ENCODE data around the gene ANXA6. TPM values are rescaled to one million over a fixed set of nuclear protein-coding genes. Genes with fewer than 3 reads are reported as not detected.

ANXA6 gene
- total RNA-seq, 1 experiment from 2014 or later: 51.9 TPM

DNA sequence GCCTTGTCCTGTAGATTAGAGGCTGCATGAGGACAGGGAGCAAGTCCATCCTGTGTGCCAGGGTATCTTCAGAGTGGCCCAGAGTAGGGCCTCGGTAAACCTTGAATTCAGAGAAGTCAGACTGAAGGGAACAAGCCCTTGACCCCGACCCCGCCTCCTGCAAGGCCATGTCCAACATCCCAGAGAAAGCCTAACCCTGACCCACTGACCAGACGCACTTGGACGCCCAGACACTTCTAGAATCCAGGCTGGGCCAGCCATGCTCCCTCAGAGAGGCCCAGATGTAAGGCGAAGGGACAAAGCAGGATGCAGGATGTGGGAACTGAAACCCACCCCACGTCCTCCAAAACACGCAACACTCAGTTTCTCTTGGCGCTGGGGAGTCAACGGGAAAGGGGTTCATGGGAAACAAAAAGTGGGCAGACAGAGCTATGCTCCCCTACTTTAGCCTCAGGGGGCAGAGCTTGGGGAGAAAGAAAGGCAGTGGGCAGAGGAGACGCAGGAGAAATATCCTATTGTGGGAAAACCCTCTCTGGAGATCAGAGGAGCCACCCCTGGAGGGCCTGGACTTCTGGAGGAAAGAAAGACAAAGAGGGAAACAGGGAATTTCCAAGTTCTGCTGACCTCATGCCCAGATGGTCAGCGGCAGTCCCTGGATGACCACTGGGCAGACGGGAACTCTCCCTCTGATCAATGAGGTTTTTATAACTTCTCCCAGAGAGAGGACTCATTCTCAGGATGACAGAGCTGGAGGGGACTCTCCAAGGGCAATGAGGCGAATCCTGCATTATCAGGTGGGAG lies 89.7 kb downstream of the ANXA6 start:
- H3K36me3 ChIP-seq (ENCODE audit: control insufficient read depth, insufficient read depth, low read length): peaks cover 4% of the 10 kb centered on the region
- H3K4me3 ChIP-seq (ENCODE audit: low read depth, low read length): no peak overlapping the region
- no peaks in the 10 kb centered on the region for H3K27me3 ChIP-seq (replicated peaks; ENCODE audit: control insufficient read depth, insufficient read depth, low read length)
- CTCF ChIA-PET: no interaction called here
- Mint-ChIP-seq H3K27ac (ENCODE audit: unreplicated experiment) (no peak overlapping the region), H3K36me3 (ENCODE audit: insufficient read depth, unreplicated experiment) (peaks cover 4% of the 10 kb centered on the region), H3K4me3 (ENCODE audit: unreplicated experiment) (no peak overlapping the region), H3K9me3 (ENCODE audit: unreplicated experiment) (no peaks in the 10 kb centered on the region), H3K4me1 (ENCODE audit: low read depth, unreplicated experiment) (peaks cover 19% of the 10 kb centered on the region), H3K27me3 (ENCODE audit: insufficient read depth, unreplicated experiment) (no peaks in the 10 kb centered on the region)
- no peaks in the 10 kb centered on the region for H3K9me3 ChIP-seq
- DNase-seq: no peak
- BruUV-seq (replicated peaks): no TSS peak
- intact Hi-C loops (cut with micrococcal nuclease; ENCODE audit: unreplicated experiment): no loop called here
- H3K4me1 ChIP-seq: peaks cover 11% of the 10 kb centered on the region
- POLR2A ChIA-PET: no interaction called here
- TF ChIP-seq, protein P1, sequence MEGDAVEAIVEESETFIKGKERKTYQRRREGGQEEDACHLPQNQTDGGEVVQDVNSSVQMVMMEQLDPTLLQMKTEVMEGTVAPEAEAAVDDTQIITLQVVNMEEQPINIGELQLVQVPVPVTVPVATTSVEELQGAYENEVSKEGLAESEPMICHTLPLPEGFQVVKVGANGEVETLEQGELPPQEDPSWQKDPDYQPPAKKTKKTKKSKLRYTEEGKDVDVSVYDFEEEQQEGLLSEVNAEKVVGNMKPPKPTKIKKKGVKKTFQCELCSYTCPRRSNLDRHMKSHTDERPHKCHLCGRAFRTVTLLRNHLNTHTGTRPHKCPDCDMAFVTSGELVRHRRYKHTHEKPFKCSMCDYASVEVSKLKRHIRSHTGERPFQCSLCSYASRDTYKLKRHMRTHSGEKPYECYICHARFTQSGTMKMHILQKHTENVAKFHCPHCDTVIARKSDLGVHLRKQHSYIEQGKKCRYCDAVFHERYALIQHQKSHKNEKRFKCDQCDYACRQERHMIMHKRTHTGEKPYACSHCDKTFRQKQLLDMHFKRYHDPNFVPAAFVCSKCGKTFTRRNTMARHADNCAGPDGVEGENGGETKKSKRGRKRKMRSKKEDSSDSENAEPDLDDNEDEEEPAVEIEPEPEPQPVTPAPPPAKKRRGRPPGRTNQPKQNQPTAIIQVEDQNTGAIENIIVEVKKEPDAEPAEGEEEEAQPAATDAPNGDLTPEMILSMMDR (IDR thresholded peaks at IDR 0.05; ENCODE audit: insufficient read depth in 1 of 2, low read depth in 1 of 2, low read length in 1 of 2, severe bottlenecking in 1 of 2, unreplicated experiment in 1 of 2): no peak

DNA sequence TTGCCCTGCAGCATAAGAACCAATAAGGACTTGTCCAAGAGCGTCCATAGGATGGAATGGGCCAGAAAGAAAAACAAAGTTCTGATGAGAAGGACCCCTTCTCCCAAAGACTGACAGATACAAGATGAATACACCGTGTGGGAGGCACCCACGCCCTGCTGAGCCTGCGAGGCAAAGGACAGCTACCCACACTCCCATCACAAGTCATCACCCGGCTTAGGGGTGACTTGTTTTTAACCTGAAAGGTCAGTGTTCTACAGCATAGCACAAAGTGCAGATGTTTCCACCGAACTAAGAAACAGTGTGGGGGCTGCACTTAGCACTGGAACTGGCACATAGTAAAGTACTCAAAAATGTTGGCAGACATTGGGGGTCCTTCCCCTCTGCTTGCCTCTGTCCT lies 90.7 kb downstream of the ANXA6 start:
- ChIA-PET POLR2A (no interaction called here), CTCF (no interaction called here)
- no peak overlapping the region for H3K4me3 Mint-ChIP-seq (ENCODE audit: unreplicated experiment)

DNA sequence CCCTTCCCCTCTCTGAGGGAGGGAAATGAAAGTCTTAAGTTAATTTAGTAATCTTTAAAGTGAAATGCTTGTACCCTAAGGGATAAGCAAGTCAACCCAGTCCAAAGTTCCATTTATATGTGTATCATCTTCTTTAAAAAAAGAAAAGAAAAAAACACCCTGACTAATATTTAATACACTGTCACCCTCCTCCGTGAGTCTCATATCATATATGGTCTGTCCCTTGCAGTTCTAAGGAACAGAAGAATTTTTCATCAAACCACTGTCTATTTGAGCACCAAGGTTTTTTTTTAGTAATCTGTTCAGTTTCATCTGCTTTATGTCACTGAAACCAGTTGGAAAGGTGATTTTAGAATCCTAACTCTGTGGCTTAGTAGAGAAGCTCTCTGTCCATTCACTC lies 92.0 kb downstream of the ANXA6 start:
- Mint-ChIP-seq H3K4me3 (ENCODE audit: unreplicated experiment) (no peak overlapping the region), H3K27ac (ENCODE audit: unreplicated experiment) (no peak overlapping the region), H3K4me1 (ENCODE audit: low read depth, unreplicated experiment) (peaks cover 6% of the 10 kb centered on the region), H3K27me3 (ENCODE audit: insufficient read depth, unreplicated experiment) (no peaks in the 10 kb centered on the region), H3K36me3 (ENCODE audit: insufficient read depth, unreplicated experiment) (peaks cover 14% of the 10 kb centered on the region), H3K9me3 (ENCODE audit: unreplicated experiment) (no peaks in the 10 kb centered on the region)
- no peak overlapping the region for H3K4me3 ChIP-seq (ENCODE audit: low read depth, low read length)
- H3K27me3 ChIP-seq (replicated peaks; ENCODE audit: control insufficient read depth, insufficient read depth, low read length): no peaks in the 10 kb centered on the region
- no TSS peak for BruUV-seq (replicated peaks)
- no peak for DNase-seq
- H3K9me3 ChIP-seq: no peaks in the 10 kb centered on the region
- CTCF ChIA-PET: no interaction called here
- intact Hi-C loops (cut with micrococcal nuclease; ENCODE audit: unreplicated experiment): no loop called here
- POLR2A ChIA-PET: no interaction called here
- no peaks in the 10 kb centered on the region for H3K4me1 ChIP-seq
- TF ChIP-seq, protein P1 (IDR thresholded peaks at IDR 0.05; ENCODE audit: insufficient read depth in 1 of 2, low read depth in 1 of 2, low read length in 1 of 2, severe bottlenecking in 1 of 2, unreplicated experiment in 1 of 2): no peak
- peaks cover 6% of the 10 kb centered on the region for H3K36me3 ChIP-seq (ENCODE audit: control insufficient read depth, insufficient read depth, low read length)

More for the DNA sequence above, 90.7 kb downstream of the ANXA6 start:
- H3K4me1 Mint-ChIP-seq (ENCODE audit: low read depth, unreplicated experiment): peaks cover 10% of the 10 kb centered on the region
- TF ChIP-seq, protein P1 (IDR thresholded peaks at IDR 0.05; ENCODE audit: insufficient read depth in 1 of 2, low read depth in 1 of 2, low read length in 1 of 2, severe bottlenecking in 1 of 2, unreplicated experiment in 1 of 2): no peak
- Histone ChIP-seq H3K4me3 (ENCODE audit: low read depth, low read length) (no peak overlapping the region), H3K9me3 (no peaks in the 10 kb centered on the region), H3K27me3 (replicated peaks; ENCODE audit: control insufficient read depth, insufficient read depth, low read length) (no peaks in the 10 kb centered on the region), H3K4me1 (peaks cover 5% of the 10 kb centered on the region; the same call in 1 of the 2 replicates), H3K36me3 (ENCODE audit: control insufficient read depth, insufficient read depth, low read length) (peaks cover 7% of the 10 kb centered on the region)
- no TSS peak for BruUV-seq (replicated peaks)
- H3K36me3 Mint-ChIP-seq (ENCODE audit: insufficient read depth, unreplicated experiment): peaks cover 1% of the 10 kb centered on the region
- H3K9me3 Mint-ChIP-seq (ENCODE audit: unreplicated experiment): no peaks in the 10 kb centered on the region
- H3K27me3 Mint-ChIP-seq (ENCODE audit: insufficient read depth, unreplicated experiment): no peaks in the 10 kb centered on the region
- intact Hi-C loops (cut with micrococcal nuclease; ENCODE audit: unreplicated experiment): no loop called here
- DNase-seq: no peak
- H3K27ac Mint-ChIP-seq (ENCODE audit: unreplicated experiment): no peak overlapping the region
